GM12878 (cell line): ENCODE data around the gene CFAP91. TPM values are rescaled to one million over a fixed set of nuclear protein-coding genes. Genes with fewer than 3 reads are reported as not detected.

Experiments used
- ATAC-seq: fragments of 200-7000 bp; cut with Tn5 transposase; 3 replicates; pipeline ENCODE4 v1.9.1; 2020; ENCODE audit warnings: mild to moderate bottlenecking, moderate library complexity
- BruUV-seq: library from RNA; stranded (reverse); fragments of 400-500 nt; replicated peaks from 2 replicates; lab custom pipeline; 2021; lab: Mats Ljungman, UMichigan
- CTCF ChIA-PET: fragments of 300-600 bp; sonication (Branson Sonifier 250); formaldehyde crosslinking; extraction: SDS; loops from one replicate; lab custom pipeline; 2021; ENCODE audit warnings: inconsistent platforms; lab: Yijun Ruan, JAX
- POLR2A ChIA-PET: fragments of 350-600 bp; formaldehyde crosslinking; extraction: SDS; loops from one replicate; lab custom pipeline; 2021; ENCODE audit warnings: inconsistent platforms; lab: Charles Lee
- RAD21 ChIA-PET: fragments of 300-600 bp; sonication (Branson Sonifier 250); formaldehyde crosslinking; loops from one replicate; lab custom pipeline; 2023; ENCODE audit warnings: antibody characterized with exemption; ENCODE audit not compliant: unreplicated experiment; lab: Charles Lee
- SMC1A ChIA-PET: fragments of 300-600 bp; sonication (Branson Sonifier 250); formaldehyde crosslinking; loops from one replicate; lab custom pipeline; 2023; ENCODE audit not compliant: unreplicated experiment, uncharacterized antibody; lab: Charles Lee
- DNase-seq: peaks from one replicate; pipeline ENCODE4 v3.0.0-alpha.2; 2011; ENCODE audit warnings: low read depth, low spot score
- FAIRE-seq: peaks from 3 replicates; lab custom pipeline; 2011; peaks lifted over from hg19 to GRCh38; lab: Jason Lieb, UNC
- H2AFZ ChIP-seq: 2 replicates; pipeline ENCODE4 v1.6.0; 2011; ENCODE audit warnings: low read depth, low read length, control low read depth; ENCODE audit not compliant: control insufficient read depth
- H3K27ac ChIP-seq: 2 replicates; pipeline ENCODE4 v1.5.1; 2011; ENCODE audit warnings: control low read depth; ENCODE audit not compliant: control insufficient read depth, insufficient read depth
- H3K27me3 ChIP-seq, 2 experiments: replicated peaks in 1 of 2; 2 replicates each; pipeline versions ENCODE4 v1.6.0 to v1.6.1; 2011; ENCODE audit warnings: low read length in 1 of 2; ENCODE audit not compliant: control insufficient read depth in 2 of 2, insufficient read depth in 2 of 2
- H3K36me3 ChIP-seq, 2 experiments: 2 replicates each; pipeline ENCODE4 v1.5.1; 2011; ENCODE audit warnings: low read length in 1 of 2; ENCODE audit not compliant: control insufficient read depth in 2 of 2, insufficient read depth in 2 of 2
- H3K4me1 ChIP-seq: 2 replicates; pipeline ENCODE4 v1.6.1; 2011; ENCODE audit warnings: mild to moderate bottlenecking, low read length, moderate library complexity, mixed read lengths; ENCODE audit not compliant: control insufficient read depth, insufficient read depth
- H3K4me2 ChIP-seq: 2 replicates; pipeline ENCODE4 v1.6.0; 2011; ENCODE audit warnings: control low read depth; ENCODE audit not compliant: control insufficient read depth, insufficient read depth
- H3K4me3 ChIP-seq: fragments of 200-600 bp; sonication (generic); 2 replicates; pipeline ENCODE4 v1.5.1; 2016
- H3K79me2 ChIP-seq: 2 replicates; pipeline ENCODE4 v1.6.0; 2011; ENCODE audit warnings: low read length; ENCODE audit not compliant: control insufficient read depth, insufficient read depth
- H3K9ac ChIP-seq: 2 replicates; pipeline ENCODE4 v1.8.0; 2011; ENCODE audit warnings: low read length, control low read depth, mixed read lengths; ENCODE audit not compliant: control insufficient read depth, insufficient read depth
- H3K9me3 ChIP-seq: replicated peaks from 3 replicates; pipeline ENCODE4 v1.5.1; 2011; ENCODE audit warnings: mild to moderate bottlenecking, low read length; ENCODE audit not compliant: control insufficient read depth, insufficient read depth
- H4K20me1 ChIP-seq: 2 replicates; pipeline ENCODE4 v1.6.0; 2011; ENCODE audit not compliant: control insufficient read depth, insufficient read depth
- CHD4 ChIP-seq: fragments of 200-600 bp; sonication (generic); IDR thresholded peaks from 2 replicates; pipeline ENCODE4 v1.6.1; 2016; ENCODE audit warnings: mild to moderate bottlenecking
- DPF2 ChIP-seq: fragments of 450-650 bp; IDR thresholded peaks from 2 replicates; pipeline ENCODE4 v1.6.1; 2017; ENCODE audit warnings: mild to moderate bottlenecking
- ETV6 ChIP-seq, 2 experiments: fragments of 450-650 bp in 1 of 2; IDR thresholded peaks in 1 of 2; conservative IDR thresholded peaks in 1 of 2; 2 replicates each; pipeline ENCODE4 v1.6.1; 2014; ENCODE audit warnings: antibody characterized with exemption in 1 of 2, borderline replicate concordance in 1 of 2, low read depth in 1 of 2, mild to moderate bottlenecking in 1 of 2, moderate library complexity in 1 of 2
- FOXK2 ChIP-seq: fragments of 450-650 bp; IDR thresholded peaks from 2 replicates; pipeline ENCODE4 v1.6.1; 2017; ENCODE audit warnings: mild to moderate bottlenecking, moderate library complexity
- NFIC ChIP-seq: IDR thresholded peaks from 2 replicates; pipeline ENCODE4 v1.6.1; 2012; ENCODE audit warnings: low read depth, mild to moderate bottlenecking, inconsistent platforms, low read length, moderate library complexity
- NR2C2 ChIP-seq: IDR thresholded peaks from 2 replicates; pipeline ENCODE4 v1.6.1; 2011; ENCODE audit warnings: borderline replicate concordance, low read depth; ENCODE audit not compliant: control insufficient read depth, insufficient read length
- POU2F2 ChIP-seq: IDR thresholded peaks from 3 replicates; pipeline ENCODE4 v1.6.1; 2011; ENCODE audit warnings: low read depth, mild to moderate bottlenecking, low read length, borderline replicate concordance
- RCOR1 ChIP-seq: conservative IDR thresholded peaks from 2 replicates; pipeline ENCODE4 v1.6.1; 2012; ENCODE audit warnings: low read depth, low read length, improper control_type of control experiment
- SMAD5 ChIP-seq: IDR thresholded peaks from 2 replicates; pipeline ENCODE4 v1.6.1; 2016; ENCODE audit warnings: antibody characterized with exemption, low read depth
- YY1 ChIP-seq: IDR thresholded peaks from 2 replicates; pipeline ENCODE4 v1.6.1; 2011; ENCODE audit warnings: low read depth, mild to moderate bottlenecking, low read length
- WGBS: methylation state at CpG from one replicate; pipeline ENCODE4 v1.1.6; 2016; ENCODE audit warnings: low lambda C conversion rate; ENCODE audit not compliant: insufficient replicate concordance, insufficient coverage; ENCODE audit errors: missing lambda C conversion rate; 5-methylcytosine and 5-hydroxymethylcytosine counted together
- in situ Hi-C: fragments of 300-500 bp; cut with MboI; formaldehyde crosslinking; loops from 9 replicates; pipeline ENCODE4 v1.14.3; 2018; ENCODE audit warnings: mixed read lengths
- intact Hi-C: fragments of 100-400 bp; cut with micrococcal nuclease; formaldehyde crosslinking; loops from one replicate; pipeline ENCODE4 v1.14.2; 2022; ENCODE audit not compliant: unreplicated experiment
- polyA plus RNA-seq, 11 experiments: library from polyadenylated mRNA; depleted of rRNA in 4 of 11; unstranded in 6 of 11; stranded (reverse) in 5 of 11; fragments of >200 nt; fragmentation: Nextera tagmentation in 4 of 11; fragmentation: Illumina TruSeq in 1 of 11; extraction: Ambion mirVana in 4 of 11; extraction: Trizol in 1 of 11; gene quantifications; 1 replicate in 1 of 11; 2 replicates in 10 of 11; pipeline versions ENCODE4 v1.2.1 to v1.2.3, GENCODE V29; 2011 to 2016; ENCODE audit warnings: inconsistent platforms in 2 of 11, missing spikeins in 2 of 11, low read depth in 1 of 11
- total RNA-seq, 4 experiments: library from RNA; depleted of rRNA in 3 of 4; stranded (reverse); fragments of >200 nt in 3 of 4; fragmentation: Illumina TruSeq in 1 of 4; extraction: Trizol in 1 of 4; gene quantifications; 2 replicates each; pipeline versions ENCODE4 v1.2.1 to v1.2.3, GENCODE V29; 2013 to 2021
- TF ChIP-seq, protein P1 (sequence below): fragments of 150-350 bp; IDR thresholded peaks from 2 replicates; pipeline ENCODE4 v1.6.1; 2014; ENCODE audit warnings: mild to moderate bottlenecking, low read depth, low read length
- TF ChIP-seq, protein P2 (sequence below): fragments of 450-650 bp; IDR thresholded peaks from 2 replicates; pipeline ENCODE4 v1.6.1; 2018; ENCODE audit warnings: mild to moderate bottlenecking, low read depth, moderate library complexity; ENCODE audit not compliant: partially characterized antibody
- TF ChIP-seq, protein P3 (sequence below): IDR thresholded peaks from 2 replicates; pipeline ENCODE4 v1.6.1; 2011; ENCODE audit warnings: low read depth, low read length, improper control_type of control experiment, borderline replicate concordance

CFAP91 gene
- total and polyA plus RNA-seq, 10 of the 15 experiments (the other 5 are each of a cell fraction or from before 2014, with no cell fraction given): 0.03 to 2.2 (median 0.92) TPM

DNA sequence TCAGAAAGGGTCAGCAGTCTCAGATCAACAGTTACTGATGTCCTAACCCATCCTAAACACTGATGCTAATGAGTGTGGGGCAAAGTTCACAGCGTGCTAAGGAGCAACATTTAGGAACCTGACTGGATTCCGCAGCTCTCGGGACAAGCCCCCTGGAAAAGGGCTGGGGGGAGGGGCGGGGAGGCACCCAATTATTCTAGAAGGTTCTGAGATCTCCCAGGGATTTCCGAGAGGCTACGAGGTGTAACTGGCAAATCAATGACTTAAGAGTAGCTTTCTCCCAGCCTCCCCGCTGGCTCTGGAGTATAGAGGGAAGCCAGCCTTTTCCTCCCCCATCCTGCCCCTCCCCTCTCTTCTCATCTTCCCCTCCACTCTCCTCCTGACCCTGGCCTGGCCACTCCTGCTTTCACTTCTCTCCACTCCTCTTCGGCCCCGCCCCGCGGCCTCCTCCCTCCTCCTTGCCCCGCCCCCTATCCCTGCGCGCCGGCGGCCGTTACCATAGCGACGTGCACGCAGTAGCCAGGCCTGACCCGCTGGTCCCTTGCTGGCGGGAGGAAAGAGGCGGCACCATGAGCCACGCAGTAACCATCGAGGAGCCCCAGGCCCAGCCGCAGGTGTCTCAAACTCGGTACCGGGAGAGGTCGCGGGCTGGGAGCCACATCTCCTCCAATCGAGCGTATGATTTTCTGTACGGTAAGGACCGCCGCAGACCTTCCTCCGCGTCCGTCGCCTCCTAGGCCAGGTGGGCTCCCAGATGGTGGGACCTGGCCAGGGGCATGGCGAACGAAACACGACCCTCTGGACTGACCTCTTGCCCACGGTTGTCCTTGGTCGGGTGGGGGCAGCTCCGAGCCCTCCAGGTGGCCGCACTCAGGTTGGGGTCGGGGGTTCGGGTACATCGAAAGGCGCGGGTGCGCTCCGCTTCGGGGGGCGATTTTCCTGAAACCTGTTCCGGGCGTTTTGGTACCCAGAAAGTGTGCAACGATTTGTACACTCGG, at the start of gene CFAP91 (continued):
- TF ChIP-seq FOXK2 (no peak), ETV6 (conservative IDR thresholded peaks at IDR 0.05 in 1 of 2, IDR thresholded peaks at IDR 0.05 in 1 of 2; ENCODE audit: borderline replicate concordance in 1 of 2, low read depth in 1 of 2) (no peak), YY1 (0 out of 2 replicates have a peak, but pooled peaks have one; percentile 1)
- TF ChIP-seq, all 136 proteins: peak for 10

DNA sequence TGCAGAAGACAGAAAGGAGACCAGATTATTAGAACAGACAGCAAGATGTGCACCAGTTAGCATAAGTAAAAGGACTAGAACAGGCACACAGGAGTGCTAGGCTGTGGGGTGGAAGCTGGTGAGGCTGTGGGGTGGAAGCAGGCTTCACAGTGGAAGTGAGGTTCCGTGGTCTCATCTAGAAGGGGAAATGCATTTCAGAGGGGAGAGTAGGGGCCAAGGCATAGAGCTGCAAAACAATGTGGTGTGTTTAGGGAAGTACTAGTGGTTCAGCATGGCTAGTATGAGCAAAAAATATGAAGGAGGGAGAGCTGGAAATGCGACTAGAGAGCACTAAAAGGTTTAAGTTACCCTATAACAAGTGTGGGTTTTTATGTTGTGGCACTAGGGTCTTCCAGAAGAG, 48.9 kb upstream of the CFAP91 start:
- ChIA-PET SMC1A (interaction anchor here (1.5 kb wide), 1 partner anchor 9 kb away, joined by 8 read pairs; no protein-coding TSS in a partner anchor), POLR2A (no interaction called here), RAD21 (interaction anchor here (1.0 kb wide), 1 partner anchor 9 kb away, joined by 3 read pairs; no protein-coding TSS in a partner anchor), CTCF (interaction anchor here (0.7 kb wide), 1 partner anchor 428 kb away, joined by 3 read pairs; no protein-coding TSS in a partner anchor)
- no peak for FAIRE-seq
- Histone ChIP-seq H3K27me3 (no peaks in the 10 kb centered on the region), H3K36me3 (no peaks in the 10 kb centered on the region; a peak in 2 of 4 replicates), H3K27ac (no peak overlapping the region), H3K4me1 (peaks cover 4% of the 10 kb centered on the region; the same call in 1 of the 2 replicates), H3K9ac (no peak overlapping the region), H3K79me2 (no peaks in the 10 kb centered on the region), H3K4me2 (no peak overlapping the region), H3K9me3 (no peaks in the 10 kb centered on the region), H4K20me1 (no peaks in the 10 kb centered on the region), H2AFZ (no peak overlapping the region), H3K4me3 (no peak overlapping the region)
- no TSS peak for BruUV-seq
- in situ Hi-C loops: no loop called here
- ATAC-seq: no peak
- WGBS: 6% methylated on average over 2 of the region's 2 CpGs
- no peak for DNase-seq
- intact Hi-C loops: no loop called here
- TF ChIP-seq POU2F2: no peak
- TF ChIP-seq NR2C2: no peak
- TF ChIP-seq SMAD5: no peak
- no peak for TF ChIP-seq NFIC
- TF ChIP-seq, protein P1, sequence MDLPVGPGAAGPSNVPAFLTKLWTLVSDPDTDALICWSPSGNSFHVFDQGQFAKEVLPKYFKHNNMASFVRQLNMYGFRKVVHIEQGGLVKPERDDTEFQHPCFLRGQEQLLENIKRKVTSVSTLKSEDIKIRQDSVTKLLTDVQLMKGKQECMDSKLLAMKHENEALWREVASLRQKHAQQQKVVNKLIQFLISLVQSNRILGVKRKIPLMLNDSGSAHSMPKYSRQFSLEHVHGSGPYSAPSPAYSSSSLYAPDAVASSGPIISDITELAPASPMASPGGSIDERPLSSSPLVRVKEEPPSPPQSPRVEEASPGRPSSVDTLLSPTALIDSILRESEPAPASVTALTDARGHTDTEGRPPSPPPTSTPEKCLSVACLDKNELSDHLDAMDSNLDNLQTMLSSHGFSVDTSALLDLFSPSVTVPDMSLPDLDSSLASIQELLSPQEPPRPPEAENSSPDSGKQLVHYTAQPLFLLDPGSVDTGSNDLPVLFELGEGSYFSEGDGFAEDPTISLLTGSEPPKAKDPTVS: no peak
- no peak for TF ChIP-seq DPF2
- no peak for TF ChIP-seq RCOR1
- TF ChIP-seq, protein P2, sequence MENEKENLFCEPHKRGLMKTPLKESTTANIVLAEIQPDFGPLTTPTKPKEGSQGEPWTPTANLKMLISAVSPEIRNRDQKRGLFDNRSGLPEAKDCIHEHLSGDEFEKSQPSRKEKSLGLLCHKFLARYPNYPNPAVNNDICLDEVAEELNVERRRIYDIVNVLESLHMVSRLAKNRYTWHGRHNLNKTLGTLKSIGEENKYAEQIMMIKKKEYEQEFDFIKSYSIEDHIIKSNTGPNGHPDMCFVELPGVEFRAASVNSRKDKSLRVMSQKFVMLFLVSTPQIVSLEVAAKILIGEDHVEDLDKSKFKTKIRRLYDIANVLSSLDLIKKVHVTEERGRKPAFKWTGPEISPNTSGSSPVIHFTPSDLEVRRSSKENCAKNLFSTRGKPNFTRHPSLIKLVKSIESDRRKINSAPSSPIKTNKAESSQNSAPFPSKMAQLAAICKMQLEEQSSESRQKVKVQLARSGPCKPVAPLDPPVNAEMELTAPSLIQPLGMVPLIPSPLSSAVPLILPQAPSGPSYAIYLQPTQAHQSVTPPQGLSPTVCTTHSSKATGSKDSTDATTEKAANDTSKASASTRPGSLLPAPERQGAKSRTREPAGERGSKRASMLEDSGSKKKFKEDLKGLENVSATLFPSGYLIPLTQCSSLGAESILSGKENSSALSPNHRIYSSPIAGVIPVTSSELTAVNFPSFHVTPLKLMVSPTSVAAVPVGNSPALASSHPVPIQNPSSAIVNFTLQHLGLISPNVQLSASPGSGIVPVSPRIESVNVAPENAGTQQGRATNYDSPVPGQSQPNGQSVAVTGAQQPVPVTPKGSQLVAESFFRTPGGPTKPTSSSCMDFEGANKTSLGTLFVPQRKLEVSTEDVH: no peak
- TF ChIP-seq, protein P3, sequence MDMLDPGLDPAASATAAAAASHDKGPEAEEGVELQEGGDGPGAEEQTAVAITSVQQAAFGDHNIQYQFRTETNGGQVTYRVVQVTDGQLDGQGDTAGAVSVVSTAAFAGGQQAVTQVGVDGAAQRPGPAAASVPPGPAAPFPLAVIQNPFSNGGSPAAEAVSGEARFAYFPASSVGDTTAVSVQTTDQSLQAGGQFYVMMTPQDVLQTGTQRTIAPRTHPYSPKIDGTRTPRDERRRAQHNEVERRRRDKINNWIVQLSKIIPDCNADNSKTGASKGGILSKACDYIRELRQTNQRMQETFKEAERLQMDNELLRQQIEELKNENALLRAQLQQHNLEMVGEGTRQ: no peak
- TF ChIP-seq CHD4: no peak
